NCI-H524 treated with DMSO at 0.1 percent for 48 hours (cell line): Measurements from ENCODE around the gene GALE.

Experiments
- DNase-seq: peaks from one replicate; lab custom pipeline; 2025; lab: John Stamatoyannopoulos, UW

GALE gene

DNA sequence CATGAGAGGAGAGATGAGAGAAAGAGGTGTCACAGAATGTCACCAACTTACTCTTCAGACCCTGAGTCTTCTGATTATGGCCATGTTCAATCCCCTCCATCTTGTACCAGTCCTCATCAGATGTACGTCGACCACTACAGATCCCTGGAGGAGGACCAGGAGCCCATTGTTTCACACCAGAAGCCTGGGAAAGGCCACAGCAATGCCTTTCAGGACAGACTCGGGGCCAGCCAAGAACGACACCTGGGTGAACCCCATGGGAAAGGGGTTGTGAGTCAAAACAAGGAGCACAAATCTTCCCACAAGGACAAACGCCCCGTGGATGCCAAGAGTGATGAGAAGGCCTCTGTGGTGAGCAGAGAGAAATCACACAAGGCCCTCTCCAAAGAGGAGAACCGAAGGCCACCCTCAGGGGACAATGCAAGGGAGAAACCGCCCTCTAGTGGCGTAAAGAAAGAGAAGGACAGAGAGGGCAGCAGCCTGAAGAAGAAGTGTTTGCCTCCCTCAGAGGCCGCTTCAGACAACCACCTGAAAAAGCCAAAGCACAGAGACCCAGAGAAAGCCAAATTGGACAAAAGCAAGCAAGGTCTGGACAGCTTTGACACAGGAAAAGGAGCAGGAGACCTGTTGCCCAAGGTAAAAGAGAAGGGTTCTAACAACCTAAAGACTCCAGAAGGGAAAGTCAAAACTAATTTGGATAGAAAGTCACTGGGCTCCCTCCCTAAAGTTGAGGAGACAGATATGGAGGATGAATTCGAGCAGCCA is 49.3 kb downstream of the GALE start:
- no peak for DNase-seq

GRCh38 chr1:23748016-23748415 is 52.5 kb downstream of the GALE start:
- no peak for DNase-seq
